ENCODE results near the gene RAP1B.

RAP1B gene

GRCh38 chr12:68665016-68665569 is 54.4 kb downstream of the RAP1B start:
- no CpG with 5 or more reads among the region's 3 CpGs for WGBS, 2 donors (ENCODE audit: extremely low coverage in 2 of 2, insufficient read length in 2 of 2, insufficient replicate concordance in 1 of 2)
- no peak overlapping the region for H3K23ac ChIP-seq (ENCODE audit: low read depth, low read length, poor library complexity)
- H3K79me1 ChIP-seq (ENCODE audit: low read depth, low read length): no peaks in the 10 kb centered on the region
- H2AFZ ChIP-seq (ENCODE audit: low read length): no peak overlapping the region
- H3K4ac ChIP-seq (ENCODE audit: low read length): no peak overlapping the region
- no peak overlapping the region for H3K27ac ChIP-seq (replicated peaks; ENCODE audit: low read length)
- no peak overlapping the region for H4K8ac ChIP-seq (ENCODE audit: low read depth, low read length)
- H4K91ac ChIP-seq (ENCODE audit: low read depth, low read length, poor library complexity): no peak overlapping the region
- H3K27me3 ChIP-seq (ENCODE audit: control insufficient read depth in 3 of 3, insufficient read depth in 3 of 3, low read depth in 1 of 3, low read length in 3 of 3): no peaks in the 10 kb centered on the region
- H2BK5ac ChIP-seq (ENCODE audit: low read length): no peak overlapping the region
- no peak overlapping the region for H3K4me2 ChIP-seq (ENCODE audit: insufficient read depth, low read length, poor library complexity, severe bottlenecking)
- DNase-seq (ENCODE audit: low spot score): no peak
- no peak overlapping the region for H3K9ac ChIP-seq (ENCODE audit: low read depth, low read length, poor library complexity)
- no peak overlapping the region for H2AK5ac ChIP-seq (ENCODE audit: low read depth, low read length)
- no peaks in the 10 kb centered on the region for H3K9me3 ChIP-seq (replicated peaks in 1 of 2; ENCODE audit: control insufficient read depth in 2 of 2, insufficient read depth in 1 of 2, low read depth in 1 of 2, low read length in 2 of 2)
- no peak overlapping the region for H3K14ac ChIP-seq (ENCODE audit: low read length)
- H3K36me3 ChIP-seq (replicated peaks in 1 of 2; ENCODE audit: control insufficient read depth in 2 of 2, insufficient read depth in 2 of 2, low read length in 2 of 2): peaks cover 2 to 26% of the 10 kb centered on the region in 2 donors
- no peak overlapping the region for H2BK12ac ChIP-seq (ENCODE audit: low read length)
- no peak overlapping the region for H2BK120ac ChIP-seq (ENCODE audit: low read depth, low read length)
- no peak overlapping the region for H2BK15ac ChIP-seq (ENCODE audit: low read length)
- no peak overlapping the region for H3K4me3 ChIP-seq (ENCODE audit: low read length in 2 of 2)
- no peak overlapping the region for H3K18ac ChIP-seq (ENCODE audit: low read length)
- H3K4me1 ChIP-seq (ENCODE audit: control insufficient read depth in 2 of 2, insufficient read depth in 1 of 2, low read depth in 1 of 2, low read length in 2 of 2): no peaks in the 10 kb centered on the region

- H3K9me3 ChIP-seq (replicated peaks in 1 of 2; ENCODE audit: control insufficient read depth in 2 of 2, insufficient read depth in 1 of 2, low read depth in 1 of 2, low read length in 2 of 2): no peaks in the 10 kb centered on the region
- no peaks in the 10 kb centered on the region for H3K27me3 ChIP-seq (ENCODE audit: control insufficient read depth in 3 of 3, insufficient read depth in 3 of 3, low read depth in 1 of 3, low read length in 3 of 3)
- no peak overlapping the region for H3K27ac ChIP-seq (replicated peaks; ENCODE audit: low read length)
- no peak overlapping the region for H2BK15ac ChIP-seq (ENCODE audit: low read length)
- no peak overlapping the region for H3K9ac ChIP-seq (ENCODE audit: low read depth, low read length, poor library complexity)
- no peak overlapping the region for H2BK12ac ChIP-seq (ENCODE audit: low read length)
- H2BK5ac ChIP-seq (ENCODE audit: low read length): no peak overlapping the region
- H4K8ac ChIP-seq (ENCODE audit: low read depth, low read length): no peak overlapping the region
- no peak overlapping the region for H3K4me2 ChIP-seq (ENCODE audit: insufficient read depth, low read length, poor library complexity, severe bottlenecking)
- H3K14ac ChIP-seq (ENCODE audit: low read length): no peak overlapping the region
- no peak overlapping the region for H2BK120ac ChIP-seq (ENCODE audit: low read depth, low read length)
- H2AFZ ChIP-seq (ENCODE audit: low read length): no peak overlapping the region
- DNase-seq (ENCODE audit: low spot score): no peak
- no peaks in the 10 kb centered on the region for H3K79me1 ChIP-seq (ENCODE audit: low read depth, low read length)
- no peak overlapping the region for H3K4me3 ChIP-seq (ENCODE audit: low read length in 2 of 2)
- no peak overlapping the region for H4K91ac ChIP-seq (ENCODE audit: low read depth, low read length, poor library complexity)
- WGBS, 2 donors (ENCODE audit: extremely low coverage in 2 of 2, insufficient read length in 2 of 2, insufficient replicate concordance in 1 of 2): no CpG with 5 or more reads among the region's 1 CpG
- no peaks in the 10 kb centered on the region for H3K4me1 ChIP-seq (ENCODE audit: control insufficient read depth in 2 of 2, insufficient read depth in 1 of 2, low read depth in 1 of 2, low read length in 2 of 2)
- no peak overlapping the region for H2AK5ac ChIP-seq (ENCODE audit: low read depth, low read length)
- H3K36me3 ChIP-seq (replicated peaks in 1 of 2; ENCODE audit: control insufficient read depth in 2 of 2, insufficient read depth in 2 of 2, low read length in 2 of 2): peaks cover 0 to 10% of the 10 kb centered on the region in 2 donors
- no peak overlapping the region for H3K23ac ChIP-seq (ENCODE audit: low read depth, low read length, poor library complexity)
- no peak overlapping the region for H3K18ac ChIP-seq (ENCODE audit: low read length)
- no peak overlapping the region for H3K4ac ChIP-seq (ENCODE audit: low read length)
Measured at GRCh38 chr12:68667291-68667690, 56.6 kb downstream of the RAP1B start.

GRCh38 chr12:68667896-68668295 is 57.2 kb downstream of the RAP1B start:
- H3K4me3 ChIP-seq (ENCODE audit: low read length in 2 of 2): no peak overlapping the region
- H3K27me3 ChIP-seq (ENCODE audit: control insufficient read depth in 3 of 3, insufficient read depth in 3 of 3, low read depth in 1 of 3, low read length in 3 of 3): no peaks in the 10 kb centered on the region
- H3K14ac ChIP-seq (ENCODE audit: low read length): no peak overlapping the region
- H3K4me1 ChIP-seq (ENCODE audit: control insufficient read depth in 2 of 2, insufficient read depth in 1 of 2, low read depth in 1 of 2, low read length in 2 of 2): no peaks in the 10 kb centered on the region
- DNase-seq (ENCODE audit: low spot score): no peak
- H4K8ac ChIP-seq (ENCODE audit: low read depth, low read length): no peak overlapping the region
- no peak overlapping the region for H3K18ac ChIP-seq (ENCODE audit: low read length)
- WGBS, 2 donors (ENCODE audit: extremely low coverage in 2 of 2, insufficient read length in 2 of 2, insufficient replicate concordance in 1 of 2): no CpG with 5 or more reads among the region's 1 CpG
- H3K27ac ChIP-seq (replicated peaks; ENCODE audit: low read length): no peak overlapping the region
- H2BK5ac ChIP-seq (ENCODE audit: low read length): no peak overlapping the region
- H3K79me1 ChIP-seq (ENCODE audit: low read depth, low read length): no peaks in the 10 kb centered on the region
- H3K4ac ChIP-seq (ENCODE audit: low read length): no peak overlapping the region
- H3K9me3 ChIP-seq (replicated peaks in 1 of 2; ENCODE audit: control insufficient read depth in 2 of 2, insufficient read depth in 1 of 2, low read depth in 1 of 2, low read length in 2 of 2): no peaks in the 10 kb centered on the region
- H2BK12ac ChIP-seq (ENCODE audit: low read length): no peak overlapping the region
- no peak overlapping the region for H2AFZ ChIP-seq (ENCODE audit: low read length)
- H2BK15ac ChIP-seq (ENCODE audit: low read length): no peak overlapping the region
- no peak overlapping the region for H4K91ac ChIP-seq (ENCODE audit: low read depth, low read length, poor library complexity)
- H2BK120ac ChIP-seq (ENCODE audit: low read depth, low read length): no peak overlapping the region
- no peak overlapping the region for H2AK5ac ChIP-seq (ENCODE audit: low read depth, low read length)
- no peak overlapping the region for H3K4me2 ChIP-seq (ENCODE audit: insufficient read depth, low read length, poor library complexity, severe bottlenecking)
- no peak overlapping the region for H3K9ac ChIP-seq (ENCODE audit: low read depth, low read length, poor library complexity)
- H3K23ac ChIP-seq (ENCODE audit: low read depth, low read length, poor library complexity): no peak overlapping the region
- peaks cover 0 to 5% of the 10 kb centered on the region in 2 donors for H3K36me3 ChIP-seq (replicated peaks in 1 of 2; ENCODE audit: control insufficient read depth in 2 of 2, insufficient read depth in 2 of 2, low read length in 2 of 2)

- H3K23ac ChIP-seq (ENCODE audit: low read depth, low read length, poor library complexity): no peak overlapping the region
- no CpG with 5 or more reads among the region's 4 CpGs for WGBS, 2 donors (ENCODE audit: extremely low coverage in 2 of 2, insufficient read length in 2 of 2, insufficient replicate concordance in 1 of 2)
- H4K91ac ChIP-seq (ENCODE audit: low read depth, low read length, poor library complexity): no peak overlapping the region
- H2BK120ac ChIP-seq (ENCODE audit: low read depth, low read length): no peak overlapping the region
- H4K8ac ChIP-seq (ENCODE audit: low read depth, low read length): no peak overlapping the region
- no peak overlapping the region for H3K9ac ChIP-seq (ENCODE audit: low read depth, low read length, poor library complexity)
- no peaks in the 10 kb centered on the region for H3K27me3 ChIP-seq (ENCODE audit: control insufficient read depth in 3 of 3, insufficient read depth in 3 of 3, low read depth in 1 of 3, low read length in 3 of 3)
- H3K4me1 ChIP-seq (ENCODE audit: control insufficient read depth in 2 of 2, insufficient read depth in 1 of 2, low read depth in 1 of 2, low read length in 2 of 2): peaks cover 2 to 3% of the 10 kb centered on the region in 2 donors
- H2BK12ac ChIP-seq (ENCODE audit: low read length): no peak overlapping the region
- H3K14ac ChIP-seq (ENCODE audit: low read length): no peak overlapping the region
- H3K4me2 ChIP-seq (ENCODE audit: insufficient read depth, low read length, poor library complexity, severe bottlenecking): no peak overlapping the region
- no peak overlapping the region for H3K4ac ChIP-seq (ENCODE audit: low read length)
- no peak overlapping the region for H2BK15ac ChIP-seq (ENCODE audit: low read length)
- no peaks in the 10 kb centered on the region for H3K36me3 ChIP-seq (replicated peaks in 1 of 2; ENCODE audit: control insufficient read depth in 2 of 2, insufficient read depth in 2 of 2, low read length in 2 of 2)
- H3K9me3 ChIP-seq (replicated peaks in 1 of 2; ENCODE audit: control insufficient read depth in 2 of 2, insufficient read depth in 1 of 2, low read depth in 1 of 2, low read length in 2 of 2): no peaks in the 10 kb centered on the region
- no peak for DNase-seq (ENCODE audit: low spot score)
- no peak overlapping the region for H2AK5ac ChIP-seq (ENCODE audit: low read depth, low read length)
- no peaks in the 10 kb centered on the region for H3K79me1 ChIP-seq (ENCODE audit: low read depth, low read length)
- H3K27ac ChIP-seq (replicated peaks; ENCODE audit: low read length): no peak overlapping the region
- no peak overlapping the region for H3K4me3 ChIP-seq (ENCODE audit: low read length in 2 of 2)
- H3K18ac ChIP-seq (ENCODE audit: low read length): no peak overlapping the region
- no peak overlapping the region for H2BK5ac ChIP-seq (ENCODE audit: low read length)
- H2AFZ ChIP-seq (ENCODE audit: low read length): no peak overlapping the region
Measured at GRCh38 chr12:68671179-68671578, 60.5 kb downstream of the RAP1B start.

Data from neuronal stem cell (in vitro differentiated cells).